Hematopoietic multipotent progenitor cell treated with erythropoietin and hydrocortisone succinate and interleukin-3 and kit ligand, for 6 days (in vitro differentiated cells): Measurements from ENCODE around the gene LAMTOR3.

Source experiments
- DNase-seq: peaks from one replicate; pipeline ENCODE4 v3.0.0-alpha.2; 2015

LAMTOR3 gene, protein sequence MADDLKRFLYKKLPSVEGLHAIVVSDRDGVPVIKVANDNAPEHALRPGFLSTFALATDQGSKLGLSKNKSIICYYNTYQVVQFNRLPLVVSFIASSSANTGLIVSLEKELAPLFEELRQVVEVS

DNA sequence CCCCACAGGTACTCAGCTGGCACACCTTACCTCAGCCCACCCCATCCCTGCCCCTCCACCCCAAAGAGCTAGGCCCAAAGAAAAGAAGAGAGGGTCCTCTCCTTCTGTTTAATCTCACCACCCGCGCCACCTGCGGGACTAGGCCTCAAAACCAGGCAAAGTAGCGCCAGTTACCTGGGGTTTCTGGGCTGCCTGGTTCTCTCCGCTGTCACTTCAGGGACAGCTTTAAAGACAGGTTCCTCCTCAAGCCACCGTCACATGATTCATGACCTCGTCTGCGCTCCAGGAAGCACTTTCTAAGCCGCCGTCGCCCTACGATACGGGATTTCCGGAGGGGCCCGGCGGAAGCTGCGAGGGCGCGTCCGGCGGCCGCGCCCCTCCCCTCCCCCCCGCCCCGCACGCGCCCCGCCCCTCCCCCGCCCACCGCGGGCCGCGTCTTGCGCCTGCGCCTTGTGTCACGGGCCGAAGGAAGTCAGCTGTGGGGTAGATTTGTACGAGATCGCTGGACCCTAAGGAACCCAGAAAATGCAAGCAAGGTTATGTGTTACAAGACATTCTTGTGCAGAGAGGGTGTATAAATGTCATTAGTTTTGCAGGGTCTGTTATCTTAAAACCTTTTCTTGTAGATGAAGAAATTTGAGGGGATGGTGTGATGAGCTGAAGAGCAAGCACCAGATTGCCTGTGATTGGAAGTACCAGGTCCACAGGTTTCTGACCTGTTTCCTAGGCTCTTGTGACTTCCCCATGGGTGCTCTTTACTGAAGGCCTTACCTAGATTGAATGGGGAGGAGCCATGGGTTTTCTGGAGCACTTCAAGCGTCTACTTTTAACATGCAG lies at the start of gene LAMTOR3:
Gene LAMTOR3, minus strand, starts transcription at position 267 of the 837 bp plus-strand sequence. CDS start 464 bp downstream, outside the sequence.
- DNase-seq, result peak; percentile 96

DNA sequence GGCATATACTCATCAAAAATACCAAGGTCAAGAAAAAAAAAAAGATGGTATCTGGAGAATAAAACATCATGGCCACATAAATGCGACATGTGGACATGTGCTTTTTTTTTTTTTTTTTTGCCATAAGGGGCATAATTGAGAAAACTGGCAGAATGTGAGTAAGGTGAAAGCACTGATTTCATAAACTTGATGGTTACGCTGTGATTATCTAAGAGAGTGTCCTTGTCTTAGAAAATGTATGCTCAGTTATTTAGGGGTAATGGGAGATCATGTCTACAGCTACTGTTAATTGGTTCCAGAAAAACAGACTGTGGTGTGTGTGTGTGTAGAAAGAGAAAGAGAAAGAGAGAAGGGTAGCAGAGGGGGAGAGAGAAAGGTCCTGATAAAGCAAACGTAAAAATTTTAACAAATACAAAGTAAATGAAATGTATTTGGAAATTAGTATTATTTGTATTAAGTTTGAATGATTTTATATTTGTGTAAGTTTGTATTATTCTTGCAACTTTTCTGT lies 44.1 kb upstream of the LAMTOR3 start:
- no peak for DNase-seq

DNA sequence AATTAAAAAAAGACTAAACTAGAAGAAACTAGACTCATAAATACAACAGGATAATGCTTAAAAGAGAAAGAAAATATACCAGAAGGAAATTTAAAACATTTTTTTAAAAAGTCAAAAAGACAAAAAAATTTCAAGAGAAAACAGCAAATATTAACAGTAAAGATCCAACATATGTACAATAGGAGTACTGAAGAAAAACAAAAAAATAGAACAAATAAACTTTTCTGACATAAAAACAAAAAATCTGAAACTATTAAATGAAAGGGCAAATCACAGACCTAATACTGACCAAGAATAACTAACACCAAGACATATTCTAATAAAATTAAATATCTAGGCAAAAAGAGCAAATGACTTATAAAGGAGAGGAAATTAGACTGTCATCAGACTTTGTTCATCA lies 40.7 kb upstream of the LAMTOR3 start:
- peak; percentile 24 for DNase-seq

DNA sequence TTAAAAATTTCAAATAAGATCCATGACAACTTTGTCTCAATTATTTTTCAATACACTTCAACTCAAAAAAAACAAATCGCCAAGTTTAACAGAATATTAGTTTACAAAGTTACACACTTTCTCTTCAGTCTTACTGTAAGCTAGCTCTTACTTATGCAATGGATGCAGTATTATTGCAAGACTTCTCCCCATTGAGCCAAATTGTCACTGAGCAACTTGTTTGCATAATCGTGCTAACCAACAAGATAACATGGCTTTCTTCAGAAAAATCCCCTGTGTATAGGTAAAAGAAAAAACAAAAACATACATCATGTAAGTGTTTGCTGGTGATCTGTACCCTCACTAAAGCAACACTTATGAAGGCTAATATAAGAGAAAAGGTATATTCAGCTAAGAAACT lies 33.3 kb upstream of the LAMTOR3 start:
- DNase-seq, result peak; percentile 23

DNA sequence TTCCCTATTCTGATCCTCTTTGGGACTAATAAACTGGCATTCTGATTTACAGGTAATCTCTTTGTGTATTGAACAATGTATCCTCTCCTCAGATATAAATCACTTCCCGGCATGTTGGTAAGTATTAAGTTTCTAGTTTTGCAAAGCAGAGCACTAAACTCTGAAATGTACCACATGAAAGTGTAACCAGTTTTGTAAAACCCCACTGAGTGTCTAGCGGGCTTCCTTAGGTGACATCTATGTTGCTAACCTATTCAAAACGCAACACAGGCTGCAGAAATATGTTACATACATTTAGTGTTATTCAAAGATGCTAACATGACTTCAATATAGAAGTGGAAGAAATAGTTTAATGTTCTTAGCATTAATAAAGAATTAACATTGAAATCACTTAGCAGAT lies 26.9 kb upstream of the LAMTOR3 start:
- DNase-seq, result no peak

DNA sequence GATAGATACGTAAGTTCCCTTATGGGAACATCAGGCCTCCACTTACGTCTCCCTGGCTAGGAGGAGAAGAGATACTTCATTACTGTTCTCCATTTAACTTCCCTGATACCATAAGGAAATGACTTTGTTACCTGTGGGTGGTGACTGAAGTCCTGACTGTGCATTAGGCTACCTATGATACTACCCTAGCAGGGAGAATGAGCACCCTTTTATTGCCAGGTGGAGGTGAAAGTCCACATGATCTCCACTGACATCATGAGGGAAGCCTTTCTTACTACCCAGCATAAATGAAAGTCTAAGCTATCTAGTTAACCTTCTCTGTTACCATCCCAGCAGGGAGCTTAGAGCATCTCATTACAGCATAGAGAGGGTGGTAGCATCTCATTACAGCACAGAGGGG lies 24.4 kb upstream of the LAMTOR3 start:
- DNase-seq, result no peak

DNA sequence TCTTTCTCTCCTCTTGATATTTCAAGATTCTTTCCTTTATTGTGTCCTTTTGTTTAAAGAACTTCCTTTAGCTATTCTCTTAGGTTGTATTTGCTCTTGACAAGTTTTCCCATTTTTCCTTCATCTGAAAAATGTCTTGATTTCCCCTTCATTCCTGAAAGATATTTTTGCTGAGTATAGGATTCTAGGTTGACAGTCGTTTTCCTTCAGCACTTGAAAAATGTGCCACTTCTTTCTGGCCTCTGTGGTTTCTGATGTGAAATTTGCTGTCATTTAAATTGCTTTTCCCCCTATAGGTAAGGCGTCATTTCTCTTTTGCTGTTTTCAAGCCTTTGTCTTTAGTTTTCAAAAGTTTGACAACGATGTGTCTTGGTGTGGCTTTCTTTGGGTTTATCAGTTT lies 23.3 kb upstream of the LAMTOR3 start:
- DNase-seq, result no peak

DNA sequence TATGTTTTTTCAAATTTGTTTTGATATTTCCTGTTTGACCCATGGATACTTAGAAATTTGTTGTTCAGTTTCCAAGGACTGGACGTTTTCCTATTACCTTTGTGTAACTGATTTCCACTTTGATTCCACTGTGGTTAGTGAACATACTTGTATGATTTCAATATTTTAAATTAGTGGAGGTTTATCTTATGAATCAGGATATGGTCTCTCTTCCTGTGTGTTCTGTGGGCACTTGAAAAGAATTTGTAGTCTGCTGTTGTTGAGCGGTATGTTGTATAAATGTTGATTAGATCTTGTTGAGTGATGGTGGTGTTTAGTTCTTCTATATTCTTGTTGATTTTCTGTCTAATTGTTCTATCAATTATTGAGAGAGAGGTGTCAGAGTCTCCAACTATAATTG lies 21.2 kb upstream of the LAMTOR3 start:
- DNase-seq, result no peak

DNA sequence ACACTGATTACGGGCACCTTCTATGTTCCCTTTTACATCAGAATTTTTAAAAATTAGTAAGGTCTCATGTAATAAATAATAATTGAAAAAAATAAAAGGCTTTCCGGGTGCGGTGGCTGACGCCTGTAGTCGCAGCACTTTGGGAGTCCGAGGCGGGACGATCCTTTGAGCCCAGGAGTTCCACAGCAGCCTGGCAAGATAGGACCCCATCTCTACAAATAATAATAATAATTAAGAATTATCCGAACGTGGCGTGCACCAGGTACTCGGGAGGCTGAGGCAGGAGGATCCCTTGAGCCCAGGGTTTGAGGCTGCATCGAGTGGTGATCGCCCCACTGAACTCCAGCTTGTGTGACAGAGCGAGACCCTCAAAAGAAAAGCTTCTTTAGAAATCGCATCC lies 771 bp upstream of the LAMTOR3 start:
- DNase-seq, result no peak

DNA sequence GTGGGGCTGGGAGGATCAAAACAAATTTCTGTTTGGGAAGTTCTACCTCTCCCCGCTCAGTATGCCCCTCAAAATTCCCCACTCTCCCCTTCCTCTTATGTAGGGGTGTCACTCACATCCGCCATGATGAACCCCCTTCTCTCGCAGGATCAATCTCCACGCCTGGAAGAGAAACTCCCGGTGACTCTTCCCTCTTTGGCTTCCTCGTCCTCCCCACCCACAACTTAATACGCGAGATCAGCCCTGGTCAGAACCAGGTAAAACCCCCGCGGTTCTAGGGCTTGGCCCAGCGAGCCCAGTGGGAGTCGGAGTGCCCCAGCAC lies 427 bp downstream of the LAMTOR3 start:
- no peak for DNase-seq

DNA sequence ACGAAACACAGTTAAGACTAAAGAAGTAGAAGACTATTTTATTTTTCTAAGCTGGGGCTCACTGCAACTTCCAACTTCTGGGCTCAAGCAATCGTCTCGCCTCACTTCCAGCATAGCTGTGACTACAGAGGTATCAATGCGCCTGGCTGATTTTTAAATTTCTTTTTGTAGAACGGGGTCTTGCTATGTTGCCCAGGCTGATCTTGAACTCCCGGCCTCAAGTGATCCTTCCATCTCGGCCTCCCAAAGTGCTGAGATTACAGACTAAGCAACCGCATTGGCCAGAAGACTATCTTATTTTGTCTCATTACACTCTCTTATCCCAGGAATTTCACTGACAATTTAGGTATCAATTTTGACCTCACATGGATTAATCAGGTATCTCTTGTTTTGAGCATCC lies 1.2 kb downstream of the LAMTOR3 start:
- no peak for DNase-seq

DNA sequence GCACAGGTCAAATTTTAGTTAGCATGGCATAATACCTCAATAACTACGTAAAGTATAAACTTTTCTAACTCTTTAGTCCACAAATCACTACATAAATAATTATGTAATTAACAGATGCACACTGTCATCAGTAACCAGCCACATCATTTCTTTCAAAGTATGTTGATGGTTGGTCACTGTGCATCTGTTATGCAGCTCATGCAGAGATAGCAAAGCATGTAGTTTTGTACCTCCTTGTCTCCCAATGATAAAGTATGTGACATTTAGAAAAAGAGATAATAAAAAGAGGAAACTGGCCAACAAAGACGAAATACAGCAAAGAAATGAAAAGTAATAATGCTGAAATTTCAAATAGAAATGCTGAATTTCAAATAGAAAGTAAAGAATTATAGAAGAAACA lies 2.9 kb downstream of the LAMTOR3 start:
- peak; percentile 60 for DNase-seq

DNA sequence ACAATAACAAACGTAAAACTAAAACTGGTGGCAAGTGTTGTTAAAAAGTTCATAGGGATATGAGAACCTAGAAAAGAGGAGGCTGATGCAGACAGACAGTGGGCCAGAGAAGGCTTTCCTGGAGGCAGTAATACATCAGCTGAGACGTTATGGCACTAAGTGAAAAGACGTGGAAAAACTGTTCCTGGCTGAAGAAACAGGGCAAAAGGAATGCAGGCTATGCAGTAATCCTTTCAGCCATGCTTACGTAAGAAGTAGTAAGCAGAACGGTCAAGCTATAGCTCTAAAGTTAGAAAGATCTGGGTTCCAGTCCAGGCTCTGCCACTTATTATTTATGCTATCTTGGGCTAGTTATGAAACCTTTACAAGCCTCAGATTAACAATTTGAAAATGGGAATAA lies 6.4 kb downstream of the LAMTOR3 start:
- no peak for DNase-seq

DNA sequence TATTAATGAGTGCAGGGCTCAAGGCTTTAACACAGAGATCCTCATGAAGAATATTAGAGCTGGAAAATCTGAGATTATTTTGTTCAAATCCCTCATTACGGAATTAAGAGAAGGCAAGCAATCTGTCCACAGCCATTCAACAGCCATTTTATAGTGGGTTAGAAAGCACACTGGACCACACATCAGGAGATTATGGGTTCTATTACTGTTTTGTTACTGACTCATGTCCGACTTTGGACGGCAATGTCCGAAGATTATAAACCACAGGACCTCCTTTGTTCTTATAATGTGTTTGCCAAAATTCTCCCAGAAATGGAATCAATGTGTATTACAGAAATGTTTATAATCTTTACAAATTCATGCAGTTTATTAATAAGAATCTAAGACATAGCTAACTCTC lies 8.1 kb downstream of the LAMTOR3 start:
- no peak for DNase-seq

DNA sequence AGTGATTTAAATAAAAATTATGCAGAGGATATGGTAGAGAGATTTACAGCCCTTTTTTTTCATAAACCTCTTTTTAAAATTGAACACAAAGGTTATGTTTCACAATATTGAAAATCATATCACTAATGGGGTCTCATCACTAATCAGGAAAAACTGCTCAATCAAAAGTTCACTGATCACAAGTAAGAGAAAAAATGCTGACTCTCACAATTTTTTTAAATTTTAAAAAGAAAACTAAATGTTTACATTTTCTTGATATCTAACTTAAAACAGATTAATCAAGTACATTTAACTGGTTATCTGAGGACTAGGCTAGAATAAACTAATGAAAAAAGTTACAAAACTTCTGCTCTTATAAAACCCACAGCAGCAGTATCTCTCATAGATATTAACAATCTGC lies 8.5 kb downstream of the LAMTOR3 start:
- DNase-seq, result no peak

DNA sequence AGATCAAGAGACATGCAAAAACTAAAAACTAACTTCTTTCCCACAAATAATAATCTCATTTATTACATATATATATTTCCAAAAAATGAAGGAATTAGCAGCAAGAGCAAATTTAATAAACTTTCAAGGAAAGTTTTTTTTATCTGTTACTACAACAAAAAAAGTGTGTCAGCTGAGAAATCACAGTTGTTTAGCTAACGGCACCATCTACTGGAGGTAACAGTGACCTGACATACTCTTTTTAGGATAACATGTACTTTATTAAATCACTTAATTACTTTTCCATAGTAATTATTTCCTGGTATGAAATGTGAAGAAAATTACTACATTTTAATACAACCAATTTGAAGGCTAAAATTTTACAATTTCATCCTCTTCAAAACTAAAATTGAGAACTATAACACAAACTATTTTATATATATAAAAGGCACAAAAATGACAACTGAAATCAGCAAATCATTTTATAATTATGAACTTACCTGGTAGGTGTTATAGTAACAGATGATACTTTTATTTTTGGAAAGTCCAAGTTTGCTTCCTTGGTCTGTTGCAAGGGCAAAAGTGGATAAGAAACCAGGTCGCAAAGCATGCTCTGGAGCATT lies 9.1 kb downstream of the LAMTOR3 start:
- DNase-seq, result peak; percentile 74

DNA sequence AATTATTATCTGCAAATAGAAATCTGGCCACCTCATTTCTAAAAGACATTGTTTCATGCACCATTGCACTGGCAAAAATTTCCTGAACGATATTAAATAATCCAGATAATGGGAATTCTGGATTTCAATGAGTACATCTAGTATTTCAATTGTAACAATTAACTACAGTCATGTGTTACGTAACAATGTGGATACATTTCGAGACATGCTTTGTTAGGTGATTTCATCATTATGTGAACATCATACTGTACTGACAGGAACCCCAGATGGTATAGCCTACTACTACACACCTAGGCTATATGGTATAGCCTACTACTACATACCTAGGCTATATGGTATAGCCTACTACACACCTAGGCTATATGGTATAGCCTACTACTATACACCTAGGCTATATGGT lies 14.8 kb downstream of the LAMTOR3 start:
- DNase-seq, result no peak

DNA sequence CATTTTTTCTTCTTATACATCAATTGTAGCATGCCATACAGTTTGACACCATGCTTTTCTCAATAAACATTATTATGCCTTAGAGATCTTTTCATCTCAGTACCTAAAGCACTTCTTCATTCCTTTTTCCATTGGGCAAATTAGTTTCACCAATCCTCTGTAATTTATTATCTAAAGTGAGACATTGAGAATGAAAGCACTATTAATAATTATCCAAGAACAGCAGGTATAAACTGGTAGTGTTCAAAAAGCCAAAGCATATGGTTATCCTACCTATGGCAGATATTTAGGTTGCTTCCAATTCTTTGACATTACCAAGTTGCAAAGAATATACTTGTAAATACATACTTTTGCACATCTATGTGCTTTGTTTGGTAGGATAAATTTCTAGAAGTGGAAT lies 15.6 kb downstream of the LAMTOR3 start:
- no peak for DNase-seq

DNA sequence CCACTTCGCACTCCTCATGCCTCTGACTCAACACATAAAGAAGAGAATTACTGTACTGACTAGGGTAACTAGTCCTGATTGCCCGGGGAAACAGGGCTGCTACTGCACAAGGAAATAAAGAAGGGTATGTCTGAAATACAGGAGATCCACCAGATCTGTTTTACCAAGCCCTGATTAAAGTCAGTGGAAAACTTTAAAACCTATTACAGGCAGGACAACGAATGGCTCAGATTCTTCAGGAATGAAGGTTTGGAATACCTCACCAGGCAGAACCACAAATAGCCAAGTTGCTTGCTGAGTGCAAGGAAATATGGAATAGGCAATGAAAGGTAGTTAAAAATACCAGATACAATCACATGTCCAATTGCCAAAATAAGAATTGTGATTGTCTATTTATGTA lies 17.3 kb downstream of the LAMTOR3 start:
- DNase-seq, result no peak

DNA sequence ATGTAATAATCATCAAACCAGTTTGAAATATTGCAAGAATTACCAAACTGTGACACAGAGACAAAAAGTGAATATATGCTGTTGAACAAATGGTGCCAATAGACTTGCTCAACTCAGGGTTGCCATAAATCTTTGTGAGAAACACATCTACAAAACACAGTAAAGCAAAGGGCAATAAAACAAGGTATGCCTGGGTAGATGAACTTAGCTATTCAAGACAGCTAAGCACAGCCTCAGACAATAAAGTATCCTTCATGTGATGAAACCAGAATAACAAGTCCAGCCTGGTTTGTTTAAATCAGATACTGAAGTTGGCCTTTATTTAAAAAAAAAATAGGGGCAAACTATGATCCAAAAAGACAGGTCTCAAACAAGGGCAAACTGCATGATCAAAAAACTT lies 19.2 kb downstream of the LAMTOR3 start:
- no peak for DNase-seq

DNA sequence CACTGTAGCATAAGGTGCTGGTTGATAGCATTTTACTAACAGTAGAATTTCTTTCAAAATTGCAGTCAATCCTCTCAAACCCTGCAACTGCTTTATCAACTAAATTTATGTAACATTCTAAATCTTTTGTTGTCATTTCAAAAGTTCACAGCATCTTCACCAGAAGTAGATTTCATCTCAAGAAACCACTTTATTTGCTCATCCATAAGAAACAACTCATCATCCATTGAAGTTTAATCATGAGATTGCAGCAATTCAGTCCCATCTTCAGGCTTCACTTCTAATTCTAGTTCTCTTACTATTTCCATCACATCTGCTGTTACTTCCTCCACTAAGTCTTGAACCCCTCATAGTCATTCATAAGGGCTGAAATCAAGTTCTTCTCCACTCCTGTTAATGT lies 21.7 kb downstream of the LAMTOR3 start:
- DNase-seq, result no peak

DNA sequence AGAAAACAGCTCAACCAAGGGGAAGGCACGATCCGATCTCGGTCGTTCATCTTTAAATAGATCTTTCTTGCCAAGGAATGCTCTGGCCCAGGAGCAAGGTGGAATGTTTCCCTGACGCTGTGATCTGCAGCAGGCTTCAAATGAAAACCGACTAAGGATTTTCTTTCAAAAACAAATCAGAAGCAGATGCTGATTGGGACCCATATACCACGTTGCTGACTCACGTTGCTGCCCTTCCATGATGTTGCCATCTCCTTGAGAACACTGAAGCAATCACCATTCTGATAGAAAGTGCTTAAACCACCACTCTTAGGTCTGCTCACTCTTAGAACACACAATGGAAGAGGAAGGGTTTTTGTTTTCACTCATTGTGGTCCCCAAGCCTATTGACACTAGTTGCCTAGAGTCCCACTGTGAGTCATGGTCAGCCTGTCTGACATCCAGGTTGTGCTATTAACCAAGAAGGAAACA lies 26.1 kb downstream of the LAMTOR3 start:
- no peak for DNase-seq

DNA sequence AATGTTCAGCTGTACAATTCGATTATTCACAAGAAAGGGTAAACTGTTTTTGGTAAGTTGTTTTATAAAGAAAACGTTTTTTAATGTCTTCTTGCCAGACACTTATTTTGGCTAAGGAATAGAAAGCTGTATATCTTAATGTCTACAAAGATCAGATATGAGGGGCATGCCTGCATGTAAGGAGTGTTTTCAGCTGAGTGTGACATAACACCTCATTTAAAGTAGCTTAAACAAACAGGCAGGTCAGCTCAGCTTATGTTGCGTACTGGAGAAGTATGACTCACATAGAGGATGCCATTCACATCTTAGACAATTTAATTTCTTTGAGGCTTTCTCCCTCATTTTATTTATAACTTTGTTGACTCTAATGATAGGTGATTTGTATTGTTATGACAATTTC lies 30.4 kb downstream of the LAMTOR3 start:
- DNase-seq, result no peak
